HT1080 (cell line): Measurements from ENCODE around the gene IL1RN. TPM values are rescaled to one million over a fixed set of nuclear protein-coding genes. Genes with fewer than 3 reads are reported as not detected.

ENCODE experiments used
- small RNA-seq: library from RNA; depleted of rRNA; stranded (forward); fragments of <200 nt; gene quantifications from one replicate; pipeline ENCODE3, GENCODE V24; 2014
- total RNA-seq: library from RNA; depleted of rRNA; stranded (reverse); fragments of >200 nt; shearing (Covaris generic); gene quantifications from 2 replicates; pipeline ENCODE4 v1.2.3, GENCODE V29; 2014; rRNA removed

Gene IL1RN
- total RNA-seq, 1 experiment from 2014 or later: not detected

Small RNA genes lying within 50 kb of the gene (small RNA-seq; reads per million reads assigned to genes)
- gene RNU6-1180P: not detected

Other genes with a start within 250 kb of the IL1RN start
- gene IL37, start 216.4 kb upstream of the IL1RN start, total RNA-seq: not detected in 2 replicates
- not detected in 2 replicates for gene IL36G, start 149.6 kb upstream of the IL1RN start, total RNA-seq
- gene IL36A, start 122.1 kb upstream of the IL1RN start, total RNA-seq: not detected in 2 replicates
- gene IL36B, start 74.7 kb upstream of the IL1RN start, total RNA-seq: not detected in 2 replicates
- gene IL36RN, start 68.4 kb upstream of the IL1RN start, total RNA-seq: not detected in 2 replicates
- gene IL1F10, start 59.6 kb upstream of the IL1RN start, total RNA-seq: not detected in 2 replicates
- 41.6 and 44.5 TPM in 2 replicates for gene PSD4, start 46.4 kb downstream of the IL1RN start, total RNA-seq
- 5.9 and 11.3 TPM in 2 replicates for gene PAX8, start 151.3 kb downstream of the IL1RN start, total RNA-seq